GM12875 (cell line): ENCODE data around the gene TMEM45B.
"Not testable (repeated sequence)": the region's sequence is repeated elsewhere in the genome, so short reads cannot be mapped to it uniquely, and the experiment has no call there.

Source experiments
- H3K4me3 ChIP-seq: one replicate; pipeline ENCODE4 v1.5.1; 2011; ENCODE audit warnings: low read depth, low read length, control low read depth
- CTCF ChIP-seq: IDR thresholded peaks from 2 replicates; pipeline ENCODE4 v1.5.1; 2011; ENCODE audit warnings: low read depth, mild to moderate bottlenecking, control low read depth, inconsistent platforms, low read length, moderate library complexity, borderline replicate concordance; ENCODE audit not compliant: insufficient read depth

Gene TMEM45B

GRCh38 chr11:129778877-129779276 is 36.8 kb upstream of the TMEM45B start:
- H3K4me3 ChIP-seq = no peak overlapping the region
- no peak for TF ChIP-seq CTCF

GRCh38 chr11:129779342-129779741 is 36.3 kb upstream of the TMEM45B start:
- no peak overlapping the region for H3K4me3 ChIP-seq
- no peak for TF ChIP-seq CTCF

GRCh38 chr11:129785383-129786111 is 30.1 kb upstream of the TMEM45B start:
- no peak for TF ChIP-seq CTCF
- H3K4me3 ChIP-seq = no peak overlapping the region

GRCh38 chr11:129786112-129786416 is 29.6 kb upstream of the TMEM45B start:
- not testable (repeated sequence) for H3K4me3 ChIP-seq

- TF ChIP-seq CTCF = no peak
- no peak overlapping the region for H3K4me3 ChIP-seq
Observed at GRCh38 chr11:129787532-129788155, 28.0 kb upstream of the TMEM45B start.

- TF ChIP-seq CTCF = no peak
Observed at GRCh38 chr11:129788278-129788677, 27.4 kb upstream of the TMEM45B start.

GRCh38 chr11:129790106-129790505 is 25.5 kb upstream of the TMEM45B start:
- no peak for TF ChIP-seq CTCF
- H3K4me3 ChIP-seq = no peak overlapping the region

More at GRCh38 chr11:129788278-129788677, 27.4 kb upstream of the TMEM45B start:
- H3K4me3 ChIP-seq = no peak overlapping the region
